GM12874 (cell line): Measurements from ENCODE around the gene KLHDC3.

ENCODE experiments used
- TF ChIP-seq, protein P1 (sequence below): IDR thresholded peaks from 2 replicates; pipeline ENCODE4 v1.5.1; 2011; ENCODE audit warnings: low read depth, mild to moderate bottlenecking, control low read depth, low read length, moderate library complexity; ENCODE audit not compliant: insufficient read depth

The KLHDC3 gene

DNA sequence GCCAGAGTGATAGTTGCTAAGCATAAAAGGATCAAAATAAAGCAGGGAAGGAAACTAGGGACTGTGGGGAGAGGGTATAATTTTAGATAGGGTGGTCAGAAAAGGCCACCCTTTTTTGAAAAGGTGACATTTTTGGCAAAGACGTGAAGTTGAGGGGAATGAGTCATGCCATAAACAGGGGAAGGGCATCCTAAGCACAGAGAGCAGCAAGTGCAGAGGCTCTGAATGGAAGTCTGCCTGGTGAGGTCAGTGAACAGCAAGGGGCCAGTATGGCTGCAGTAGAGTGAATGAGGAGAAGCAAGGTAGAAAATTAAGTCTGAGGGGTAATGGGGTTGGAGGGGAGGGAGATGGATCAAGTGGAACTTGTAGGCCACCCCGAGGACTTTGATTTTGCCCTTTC lies 47.8 kb downstream of the KLHDC3 start:
- TF ChIP-seq, protein P1, sequence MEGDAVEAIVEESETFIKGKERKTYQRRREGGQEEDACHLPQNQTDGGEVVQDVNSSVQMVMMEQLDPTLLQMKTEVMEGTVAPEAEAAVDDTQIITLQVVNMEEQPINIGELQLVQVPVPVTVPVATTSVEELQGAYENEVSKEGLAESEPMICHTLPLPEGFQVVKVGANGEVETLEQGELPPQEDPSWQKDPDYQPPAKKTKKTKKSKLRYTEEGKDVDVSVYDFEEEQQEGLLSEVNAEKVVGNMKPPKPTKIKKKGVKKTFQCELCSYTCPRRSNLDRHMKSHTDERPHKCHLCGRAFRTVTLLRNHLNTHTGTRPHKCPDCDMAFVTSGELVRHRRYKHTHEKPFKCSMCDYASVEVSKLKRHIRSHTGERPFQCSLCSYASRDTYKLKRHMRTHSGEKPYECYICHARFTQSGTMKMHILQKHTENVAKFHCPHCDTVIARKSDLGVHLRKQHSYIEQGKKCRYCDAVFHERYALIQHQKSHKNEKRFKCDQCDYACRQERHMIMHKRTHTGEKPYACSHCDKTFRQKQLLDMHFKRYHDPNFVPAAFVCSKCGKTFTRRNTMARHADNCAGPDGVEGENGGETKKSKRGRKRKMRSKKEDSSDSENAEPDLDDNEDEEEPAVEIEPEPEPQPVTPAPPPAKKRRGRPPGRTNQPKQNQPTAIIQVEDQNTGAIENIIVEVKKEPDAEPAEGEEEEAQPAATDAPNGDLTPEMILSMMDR: no peak

DNA sequence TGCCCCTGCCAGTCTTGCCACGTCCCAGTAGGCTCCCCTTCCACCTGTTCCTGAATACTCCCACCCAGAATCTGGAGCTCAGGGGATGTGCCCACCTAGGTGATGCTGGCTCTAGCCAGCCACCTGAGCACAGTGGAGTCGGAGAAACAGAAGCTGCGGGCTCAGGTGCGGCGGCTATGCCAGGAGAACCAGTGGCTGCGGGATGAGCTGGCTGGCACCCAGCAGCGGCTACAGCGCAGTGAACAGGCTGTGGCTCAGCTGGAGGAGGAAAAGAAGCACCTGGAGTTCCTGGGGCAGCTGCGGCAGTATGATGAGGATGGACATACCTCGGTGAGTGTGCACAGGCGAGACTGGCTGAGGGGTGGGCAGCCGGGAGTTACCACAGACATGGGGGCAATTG lies 48.8 kb downstream of the KLHDC3 start:
- TF ChIP-seq, protein P1: no peak

DNA sequence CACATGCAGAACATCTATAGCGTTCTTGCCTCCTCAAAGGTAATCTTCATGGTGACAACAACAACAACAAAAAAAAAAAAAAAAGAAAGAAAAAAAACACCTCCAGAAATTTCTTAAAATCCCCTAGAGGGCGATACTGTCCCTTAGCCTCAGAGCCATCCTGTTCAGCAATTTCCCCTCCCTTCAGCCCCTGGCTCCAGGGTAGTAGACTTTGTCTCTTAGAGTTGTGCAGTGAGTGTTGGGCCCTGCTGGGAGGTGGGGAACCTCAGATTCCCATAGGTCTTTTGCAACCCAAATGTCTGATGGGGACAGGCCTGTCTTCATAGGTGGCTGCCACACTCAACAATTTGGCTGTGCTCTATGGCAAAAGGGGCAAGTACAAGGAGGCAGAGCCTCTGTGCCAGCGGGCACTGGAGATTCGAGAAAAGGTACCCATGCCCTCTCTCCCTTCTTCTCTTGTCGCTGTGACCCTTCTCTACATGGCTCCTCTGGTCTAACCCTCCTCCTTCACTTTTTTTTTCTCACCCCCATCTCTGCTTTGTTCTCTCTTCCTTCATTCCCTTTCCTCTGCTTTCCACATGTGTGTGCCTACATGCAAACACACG lies 56.1 kb downstream of the KLHDC3 start:
- TF ChIP-seq, protein P1: peak; percentile 51
